Endodermal cell (in vitro differentiated cells): Measurements from ENCODE around the gene IRF9. TPM values are rescaled to one million over a fixed set of nuclear protein-coding genes. Genes with fewer than 3 reads are reported as not detected.

ENCODE experiments used
- DNase-seq: peaks from one replicate; pipeline ENCODE4 v3.0.0-alpha.2; 2017
- H3K27ac ChIP-seq: 2 replicates; pipeline ENCODE4 v1.5.1; 2013; ENCODE audit warnings: mild to moderate bottlenecking, low read depth, low read length, moderate library complexity
- H3K27me3 ChIP-seq: 2 replicates; pipeline ENCODE4 v1.6.1; 2013; ENCODE audit warnings: mild to moderate bottlenecking, low read length, moderate library complexity; ENCODE audit not compliant: insufficient read depth, control insufficient read depth, poor library complexity, severe bottlenecking
- H3K36me3 ChIP-seq: 2 replicates; pipeline ENCODE4 v1.7.0; 2013; ENCODE audit warnings: mild to moderate bottlenecking, low read length, moderate library complexity; ENCODE audit not compliant: control insufficient read depth, insufficient read depth
- H3K4me1 ChIP-seq: one replicate; pipeline ENCODE4 v1.7.0; 2013; ENCODE audit warnings: low read length; ENCODE audit not compliant: control insufficient read depth, insufficient read depth
- H3K4me3 ChIP-seq: 2 replicates; pipeline ENCODE4 v1.5.1; 2013; ENCODE audit warnings: mild to moderate bottlenecking, low read length, moderate library complexity
- H3K9ac ChIP-seq: 2 replicates; pipeline ENCODE4 v1.6.1; 2013; ENCODE audit warnings: mild to moderate bottlenecking, low read length, moderate library complexity; ENCODE audit not compliant: poor library complexity, severe bottlenecking; ENCODE audit errors: extremely low read depth
- H3K9me3 ChIP-seq: 2 replicates; pipeline ENCODE4 v1.6.1; 2013; ENCODE audit warnings: mild to moderate bottlenecking, low read length, moderate library complexity; ENCODE audit not compliant: control insufficient read depth
- H3K27ac Mint-ChIP-seq: 2 replicates; pipeline ENCODE4 v1.8.0; 2020; ENCODE audit warnings: mixed read lengths
- H3K27me3 Mint-ChIP-seq: 2 replicates; pipeline ENCODE4 v1.8.0; 2021; ENCODE audit warnings: mild to moderate bottlenecking, mixed read lengths; ENCODE audit not compliant: insufficient read depth
- H3K36me3 Mint-ChIP-seq: 2 replicates; pipeline ENCODE4 v1.8.0; 2020; ENCODE audit warnings: low read depth, mixed read lengths
- H3K4me1 Mint-ChIP-seq: 2 replicates; pipeline ENCODE4 v1.8.0; 2020; ENCODE audit warnings: mixed read lengths
- H3K4me3 Mint-ChIP-seq: 2 replicates; pipeline ENCODE4 v1.8.0; 2020; ENCODE audit warnings: mild to moderate bottlenecking, moderate library complexity, mixed read lengths
- H3K9me3 Mint-ChIP-seq: 2 replicates; pipeline ENCODE4 v1.8.0; 2020; ENCODE audit warnings: mild to moderate bottlenecking, mixed read lengths
- WGBS, 2 experiments: methylation state at CpG; one replicate each; pipeline versions ENCODE4 v1.1.5 to v1.1.7; 2013; ENCODE audit warnings: missing lambda C conversion rate in 2 of 2, mixed read lengths in 1 of 2; ENCODE audit not compliant: insufficient coverage in 1 of 2, insufficient read length in 1 of 2; 5-methylcytosine and 5-hydroxymethylcytosine counted together
- total RNA-seq, 2 donors: library from RNA; stranded (reverse); fragmentation: NEBNext Ultra II Directional in 1 of 2; extraction: Animal tissue kit (Norgen Biotek cat#: 25700) in 1 of 2; gene quantifications; 2 replicates in 1 of 2; 3 replicates in 1 of 2; pipeline ENCODE4 v1.2.1, GENCODE V29; 2021
- TF ChIP-seq, protein P1 (sequence below): fragments of 200-600 bp; sonication (generic); conservative IDR thresholded peaks from 2 replicates; pipeline ENCODE4 v1.5.0; 2021; ENCODE audit warnings: antibody characterized with exemption, mild to moderate bottlenecking

Gene IRF9
- total RNA-seq, 2 donors from 2014 or later, result 13.6 to 26.9 TPM

DNA sequence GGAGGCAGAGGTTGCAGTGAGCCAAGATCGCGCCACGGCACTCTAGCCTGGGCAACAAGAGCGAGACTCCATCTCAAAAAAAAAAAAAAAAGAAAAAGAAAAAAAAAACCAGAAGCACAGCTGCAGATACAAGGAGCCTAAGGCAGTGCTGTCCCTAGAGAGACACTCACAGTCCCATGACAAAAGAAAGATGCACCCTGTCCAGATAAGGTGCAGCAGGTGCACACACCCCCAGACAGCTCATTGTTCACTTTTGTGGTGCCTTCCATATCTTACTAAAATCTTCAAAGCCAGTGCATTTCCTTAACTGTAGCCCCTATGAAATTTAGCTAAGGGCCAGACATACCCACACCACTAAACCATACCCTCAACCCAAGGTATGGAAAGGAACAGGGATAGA is 38.6 kb upstream of the IRF9 start:
- TF ChIP-seq, protein P1, sequence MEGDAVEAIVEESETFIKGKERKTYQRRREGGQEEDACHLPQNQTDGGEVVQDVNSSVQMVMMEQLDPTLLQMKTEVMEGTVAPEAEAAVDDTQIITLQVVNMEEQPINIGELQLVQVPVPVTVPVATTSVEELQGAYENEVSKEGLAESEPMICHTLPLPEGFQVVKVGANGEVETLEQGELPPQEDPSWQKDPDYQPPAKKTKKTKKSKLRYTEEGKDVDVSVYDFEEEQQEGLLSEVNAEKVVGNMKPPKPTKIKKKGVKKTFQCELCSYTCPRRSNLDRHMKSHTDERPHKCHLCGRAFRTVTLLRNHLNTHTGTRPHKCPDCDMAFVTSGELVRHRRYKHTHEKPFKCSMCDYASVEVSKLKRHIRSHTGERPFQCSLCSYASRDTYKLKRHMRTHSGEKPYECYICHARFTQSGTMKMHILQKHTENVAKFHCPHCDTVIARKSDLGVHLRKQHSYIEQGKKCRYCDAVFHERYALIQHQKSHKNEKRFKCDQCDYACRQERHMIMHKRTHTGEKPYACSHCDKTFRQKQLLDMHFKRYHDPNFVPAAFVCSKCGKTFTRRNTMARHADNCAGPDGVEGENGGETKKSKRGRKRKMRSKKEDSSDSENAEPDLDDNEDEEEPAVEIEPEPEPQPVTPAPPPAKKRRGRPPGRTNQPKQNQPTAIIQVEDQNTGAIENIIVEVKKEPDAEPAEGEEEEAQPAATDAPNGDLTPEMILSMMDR, result no peak
- no peaks in the 10 kb centered on the region for H3K27me3 Mint-ChIP-seq
- Histone ChIP-seq H3K27ac (no peak overlapping the region), H3K27me3 (no peaks in the 10 kb centered on the region), H3K9me3 (no peaks in the 10 kb centered on the region), H3K36me3 (peaks cover 55% of the 10 kb centered on the region), H3K4me1 (no peaks in the 10 kb centered on the region), H3K9ac (no peak overlapping the region), H3K4me3 (no peak overlapping the region)
- H3K27ac Mint-ChIP-seq, result no peak overlapping the region
- H3K4me1 Mint-ChIP-seq, result peaks cover 4% of the 10 kb centered on the region
- no peak overlapping the region for H3K4me3 Mint-ChIP-seq
- WGBS, 2 experiments, result 100% methylated on average over 4 of the region's 4 CpGs; no CpG with 5 or more reads in 1 of the 2 experiments
- DNase-seq, result no peak
- H3K36me3 Mint-ChIP-seq, result peaks cover 53% of the 10 kb centered on the region
- no peaks in the 10 kb centered on the region for H3K9me3 Mint-ChIP-seq

DNA sequence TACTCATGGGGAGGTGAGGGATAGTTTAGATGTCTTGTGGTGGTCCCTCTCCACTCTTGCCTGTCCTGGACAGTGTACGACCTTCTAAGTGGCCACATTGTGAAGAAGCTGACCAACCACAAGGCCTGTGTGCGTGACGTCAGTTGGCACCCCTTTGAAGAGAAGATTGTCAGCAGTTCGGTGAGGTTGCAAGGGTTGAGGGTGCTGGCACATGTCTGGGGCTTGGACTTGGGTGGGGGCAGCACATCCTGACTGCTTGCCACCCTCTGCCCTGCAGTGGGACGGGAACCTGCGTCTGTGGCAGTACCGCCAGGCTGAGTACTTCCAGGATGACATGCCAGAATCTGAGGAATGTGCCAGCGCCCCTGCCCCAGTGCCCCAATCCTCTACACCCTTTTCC is 38.2 kb upstream of the IRF9 start:
- Histone ChIP-seq H3K27me3 (no peaks in the 10 kb centered on the region), H3K9ac (no peak overlapping the region), H3K27ac (no peak overlapping the region), H3K36me3 (peaks cover 53% of the 10 kb centered on the region), H3K4me1 (no peaks in the 10 kb centered on the region), H3K9me3 (no peaks in the 10 kb centered on the region), H3K4me3 (no peak overlapping the region)
- no peak for DNase-seq
- Mint-ChIP-seq H3K9me3 (no peaks in the 10 kb centered on the region), H3K4me3 (no peak overlapping the region), H3K36me3 (peaks cover 49% of the 10 kb centered on the region), H3K27me3 (no peaks in the 10 kb centered on the region), H3K27ac (peak overlapping the region; percentile 39), H3K4me1 (peaks cover 4% of the 10 kb centered on the region)
- TF ChIP-seq, protein P1, result no peak
- 94 to 98% methylated on average over 7 to 8 of the region's 8 CpGs for WGBS, 2 experiments

DNA sequence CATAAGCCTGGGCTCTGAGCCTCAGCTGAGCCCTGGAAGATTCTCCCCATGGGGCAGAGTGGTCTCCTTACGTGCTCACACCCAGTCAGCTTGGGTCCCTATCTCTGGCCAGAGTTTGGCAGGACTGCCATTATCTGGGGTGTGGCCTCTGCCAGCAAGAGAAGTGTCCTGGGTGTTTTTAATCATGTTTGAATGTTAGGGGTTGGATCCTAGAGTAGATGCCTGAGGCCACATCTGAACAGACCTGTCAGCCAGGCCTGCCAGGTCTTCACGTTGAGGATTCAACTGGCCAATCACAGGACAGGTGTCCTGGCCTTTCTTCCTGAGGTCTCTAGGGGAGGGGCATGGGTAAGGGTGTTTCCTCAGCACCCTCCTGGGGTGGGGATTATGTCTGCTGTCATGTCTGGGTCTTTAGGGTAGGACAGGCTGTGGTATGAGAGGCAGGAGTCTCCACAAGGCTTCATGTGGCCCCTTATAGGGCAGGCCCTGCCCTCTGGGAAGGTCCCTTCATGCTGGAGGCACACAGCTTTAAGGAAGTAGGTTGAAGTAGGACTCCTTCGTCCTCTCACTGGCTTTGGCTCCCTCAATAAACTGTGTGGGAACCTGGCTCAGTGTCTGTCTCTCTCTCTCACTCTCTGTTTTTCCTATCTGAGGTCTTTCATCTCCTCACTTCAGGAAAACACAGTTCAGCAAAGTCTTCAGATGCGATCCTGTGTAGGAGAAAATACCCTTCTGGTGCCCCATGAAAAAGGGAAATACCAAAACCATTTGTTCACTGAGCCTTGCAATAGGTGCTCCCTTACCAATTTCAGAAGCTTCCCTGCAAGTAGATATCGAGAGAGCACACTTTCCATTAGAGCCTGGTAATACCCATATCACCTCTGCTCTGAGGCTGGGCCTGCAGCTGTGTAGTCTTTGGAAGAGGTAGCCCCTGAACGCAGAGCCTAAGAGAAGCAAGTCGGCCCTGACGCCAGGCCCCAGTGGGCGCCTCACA is 37.3 kb upstream of the IRF9 start:
- no peak overlapping the region for H3K9ac ChIP-seq
- TF ChIP-seq, protein P1, result no peak
- DNase-seq, result peak; percentile 62
- Mint-ChIP-seq H3K4me3 (no peak overlapping the region), H3K27me3 (no peaks in the 10 kb centered on the region), H3K27ac (peak overlapping the region; percentile 61), H3K4me1 (peaks cover 4% of the 10 kb centered on the region), H3K36me3 (peaks cover 40% of the 10 kb centered on the region), H3K9me3 (no peaks in the 10 kb centered on the region)
- H3K4me1 ChIP-seq, result no peaks in the 10 kb centered on the region
- H3K36me3 ChIP-seq, result peaks cover 44% of the 10 kb centered on the region
- 90 to 92% methylated on average over 6 to 9 of the region's 9 CpGs for WGBS, 2 experiments
- H3K4me3 ChIP-seq, result no peak overlapping the region
- H3K9me3 ChIP-seq, result no peaks in the 10 kb centered on the region
- H3K27ac ChIP-seq, result no peak overlapping the region
- no peaks in the 10 kb centered on the region for H3K27me3 ChIP-seq
